Measurements from ENCODE around the gene C14orf93.

- no peak for TF ChIP-seq POLR2A (IDR thresholded peaks at IDR 0.05; ENCODE audit: low read length)
- no peak for TF ChIP-seq GATA1 (IDR thresholded peaks at IDR 0.05; ENCODE audit: low read depth, low read length)
Observed at GRCh38 chr14:22987291-22987690, 22.7 kb downstream of the C14orf93 start.
